Neural cell (in vitro differentiated cells): ENCODE results near the gene LOXHD1. TPM values are rescaled to one million over a fixed set of nuclear protein-coding genes. Genes with fewer than 3 reads are reported as not detected.

Experiments
- H2AFZ ChIP-seq: fragments of 200-600, 300-800 bp; sonication (generic), shearing (Covaris generic); 2 replicates; pipeline ENCODE4 v1.6.0; 2014; ENCODE audit warnings: low read depth, mild to moderate bottlenecking, antibody characterized with exemption, low read length, moderate library complexity
- H3F3A ChIP-seq: fragments of 200-600 bp; shearing (Covaris generic); 2 replicates; pipeline ENCODE4 v1.6.1; 2016; ENCODE audit warnings: mild to moderate bottlenecking, moderate library complexity, mixed read lengths, antibody characterized with exemption, low read length; ENCODE audit not compliant: insufficient read depth, poor library complexity, severe bottlenecking
- H3K27ac ChIP-seq: fragments of 200-600, 300-800 bp; sonication (generic), shearing (Covaris generic); 2 replicates; pipeline ENCODE4 v1.5.1; 2014; ENCODE audit warnings: mild to moderate bottlenecking, low read length, moderate library complexity
- H3K27me3 ChIP-seq: fragments of 300-800, 200-600 bp; sonication (generic), shearing (Covaris generic); 2 replicates; pipeline ENCODE4 v1.6.0; 2014; ENCODE audit warnings: mild to moderate bottlenecking, low read depth, low read length, moderate library complexity; ENCODE audit not compliant: insufficient read depth
- H3K36me3 ChIP-seq: fragments of 300-800, 200-600 bp; sonication (generic), shearing (Covaris generic); 2 replicates; pipeline ENCODE4 v1.5.1; 2014; ENCODE audit warnings: mild to moderate bottlenecking, antibody characterized with exemption, low read length, moderate library complexity; ENCODE audit not compliant: insufficient read depth
- H3K4me2 ChIP-seq: fragments of 300-800, 200-600 bp; sonication (generic), shearing (Covaris generic); 2 replicates; pipeline ENCODE4 v1.6.0; 2014; ENCODE audit warnings: mild to moderate bottlenecking, low read length
- H3K4me3 ChIP-seq: fragments of 300-800, 200-600 bp; sonication (generic), shearing (Covaris generic); 2 replicates; pipeline ENCODE4 v1.5.1; 2014; ENCODE audit warnings: mild to moderate bottlenecking, low read length, moderate library complexity
- H3K79me2 ChIP-seq: fragments of 200-600 bp; shearing (Covaris generic); replicated peaks from 2 replicates; pipeline ENCODE4 v1.6.0; 2014; ENCODE audit warnings: mild to moderate bottlenecking, low read length, moderate library complexity; ENCODE audit not compliant: insufficient read depth
- H3K9ac ChIP-seq: fragments of 300-800, 200-600 bp; sonication (generic), shearing (Covaris generic); 2 replicates; pipeline ENCODE4 v1.6.1; 2016; ENCODE audit warnings: mild to moderate bottlenecking, low read length, mixed read lengths
- H3K9me2 ChIP-seq: fragments of 200-600 bp; shearing (Covaris generic); 2 replicates; pipeline ENCODE4 v1.6.1; 2016; ENCODE audit warnings: mild to moderate bottlenecking, low read length, mixed read lengths; ENCODE audit not compliant: insufficient read depth
- H3K9me3 ChIP-seq: fragments of 200-600, 300-800 bp; sonication (generic), shearing (Covaris generic); 2 replicates; pipeline ENCODE4 v1.6.1; 2016; ENCODE audit warnings: mild to moderate bottlenecking, mixed run types, low read length, moderate library complexity, mixed read lengths
- H4K20me1 ChIP-seq: fragments of 200-600 bp; shearing (Covaris generic); 2 replicates; pipeline ENCODE4 v1.6.1; 2016; ENCODE audit warnings: mild to moderate bottlenecking, mixed run types; ENCODE audit not compliant: insufficient read depth
- EP300 ChIP-seq: fragments of 450-650 bp; conservative IDR thresholded peaks from 2 replicates; pipeline ENCODE4 v1.6.1; 2014; ENCODE audit warnings: antibody characterized with exemption, mild to moderate bottlenecking, moderate library complexity; ENCODE audit not compliant: poor library complexity, severe bottlenecking
- EZH2 ChIP-seq: fragments of 200-600, 300-800 bp; shearing (Covaris generic), sonication (generic); IDR thresholded peaks from 2 replicates; pipeline ENCODE4 v1.6.1; 2014; ENCODE audit warnings: antibody characterized with exemption, low read length, borderline replicate concordance, mild to moderate bottlenecking; ENCODE audit not compliant: insufficient read depth, poor library complexity, severe bottlenecking
- MXI1 ChIP-seq: fragments of 450-650 bp; conservative IDR thresholded peaks from 2 replicates; pipeline ENCODE4 v1.6.1; 2014; ENCODE audit warnings: antibody characterized with exemption, mild to moderate bottlenecking; ENCODE audit not compliant: poor library complexity, severe bottlenecking
- POLR2AphosphoS5 ChIP-seq: IDR thresholded peaks from 2 replicates; pipeline ENCODE4 v1.6.1; 2012
- RAD21 ChIP-seq: fragments of 450-650 bp; conservative IDR thresholded peaks from 2 replicates; pipeline ENCODE4 v1.6.1; 2014; ENCODE audit warnings: antibody characterized with exemption, mild to moderate bottlenecking, moderate library complexity
- SMC3 ChIP-seq: fragments of 450-650 bp; conservative IDR thresholded peaks from 2 replicates; pipeline ENCODE4 v1.6.1; 2014; ENCODE audit warnings: antibody characterized with exemption, mild to moderate bottlenecking, moderate library complexity; ENCODE audit not compliant: poor library complexity
- TAF1 ChIP-seq: IDR thresholded peaks from 2 replicates; pipeline ENCODE4 v1.6.1; 2012; ENCODE audit warnings: low read depth
- polyA plus RNA-seq: library from polyadenylated mRNA; depleted of rRNA; stranded (reverse); fragments of >200 nt; gene quantifications from 2 replicates; pipeline ENCODE4 v1.2.3, GENCODE V29; 2014
- TF ChIP-seq, protein P1 (sequence below): fragments of 450-650 bp; IDR thresholded peaks from 2 replicates; pipeline ENCODE4 v1.5.1; 2014; ENCODE audit warnings: antibody characterized with exemption, mild to moderate bottlenecking, moderate library complexity; ENCODE audit not compliant: poor library complexity, severe bottlenecking
- TF ChIP-seq, protein P2 (sequence below): IDR thresholded peaks from 2 replicates; pipeline ENCODE4 v1.6.1; 2012; ENCODE audit warnings: borderline replicate concordance

Gene LOXHD1
- polyA plus RNA-seq, 1 donor from 2014 or later, result not detected

DNA sequence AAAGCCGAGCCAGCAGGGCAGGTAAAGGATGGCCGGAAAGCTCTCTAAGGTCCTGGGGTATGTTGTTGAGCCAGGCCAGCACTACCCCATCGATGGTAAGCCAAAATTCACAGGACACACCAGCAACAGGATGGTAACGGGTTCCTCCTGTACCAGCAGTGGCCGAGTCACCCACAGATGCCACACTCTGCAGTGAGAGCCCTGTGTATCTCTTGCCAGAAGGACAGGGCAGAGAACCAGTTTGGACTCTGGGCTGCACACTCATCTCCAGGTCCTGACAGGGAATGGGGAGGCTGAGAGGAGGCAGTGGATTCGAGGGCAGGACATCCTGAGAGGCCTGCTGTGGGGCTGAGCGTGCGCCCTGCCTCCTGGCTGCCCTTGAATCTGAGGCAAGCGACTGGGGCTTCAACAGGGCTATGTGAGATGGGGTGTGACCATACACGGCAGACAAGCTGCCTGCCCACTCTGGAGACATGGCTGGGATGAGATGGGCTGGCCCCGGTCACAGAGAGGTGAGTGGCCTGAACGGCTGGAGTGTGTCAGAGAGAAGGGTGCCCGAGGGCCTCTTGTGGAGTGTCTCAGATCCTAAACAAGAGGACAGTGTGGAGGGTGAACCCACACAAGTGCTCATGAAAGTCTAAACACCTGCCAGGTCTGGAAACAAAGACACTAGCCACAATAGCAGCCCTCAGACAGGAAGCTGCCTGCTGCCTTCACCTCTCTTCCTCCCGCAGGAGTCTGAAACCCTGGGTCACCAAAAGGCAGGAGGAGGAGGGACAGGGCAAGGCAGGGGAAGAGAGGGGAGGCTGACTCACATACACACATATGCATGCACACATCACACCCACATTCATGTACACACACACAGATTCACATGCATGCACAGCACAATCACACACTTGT, 182.3 kb downstream of the LOXHD1 start:
- H3K79me2 ChIP-seq, result no peaks in the 10 kb centered on the region
- H3K9ac ChIP-seq, result no peak overlapping the region
- H3K9me3 ChIP-seq, result no peaks in the 10 kb centered on the region
- no peak overlapping the region for H3K27ac ChIP-seq
- TF ChIP-seq TAF1, result no peak
- no peak for TF ChIP-seq SMC3
- TF ChIP-seq EZH2, result no peak
- TF ChIP-seq MXI1, result no peak
- TF ChIP-seq, protein P1, sequence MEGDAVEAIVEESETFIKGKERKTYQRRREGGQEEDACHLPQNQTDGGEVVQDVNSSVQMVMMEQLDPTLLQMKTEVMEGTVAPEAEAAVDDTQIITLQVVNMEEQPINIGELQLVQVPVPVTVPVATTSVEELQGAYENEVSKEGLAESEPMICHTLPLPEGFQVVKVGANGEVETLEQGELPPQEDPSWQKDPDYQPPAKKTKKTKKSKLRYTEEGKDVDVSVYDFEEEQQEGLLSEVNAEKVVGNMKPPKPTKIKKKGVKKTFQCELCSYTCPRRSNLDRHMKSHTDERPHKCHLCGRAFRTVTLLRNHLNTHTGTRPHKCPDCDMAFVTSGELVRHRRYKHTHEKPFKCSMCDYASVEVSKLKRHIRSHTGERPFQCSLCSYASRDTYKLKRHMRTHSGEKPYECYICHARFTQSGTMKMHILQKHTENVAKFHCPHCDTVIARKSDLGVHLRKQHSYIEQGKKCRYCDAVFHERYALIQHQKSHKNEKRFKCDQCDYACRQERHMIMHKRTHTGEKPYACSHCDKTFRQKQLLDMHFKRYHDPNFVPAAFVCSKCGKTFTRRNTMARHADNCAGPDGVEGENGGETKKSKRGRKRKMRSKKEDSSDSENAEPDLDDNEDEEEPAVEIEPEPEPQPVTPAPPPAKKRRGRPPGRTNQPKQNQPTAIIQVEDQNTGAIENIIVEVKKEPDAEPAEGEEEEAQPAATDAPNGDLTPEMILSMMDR, result no peak
- TF ChIP-seq RAD21, result no peak
- TF ChIP-seq EP300, result no peak
- no peak for TF ChIP-seq POLR2AphosphoS5
- TF ChIP-seq, protein P2, sequence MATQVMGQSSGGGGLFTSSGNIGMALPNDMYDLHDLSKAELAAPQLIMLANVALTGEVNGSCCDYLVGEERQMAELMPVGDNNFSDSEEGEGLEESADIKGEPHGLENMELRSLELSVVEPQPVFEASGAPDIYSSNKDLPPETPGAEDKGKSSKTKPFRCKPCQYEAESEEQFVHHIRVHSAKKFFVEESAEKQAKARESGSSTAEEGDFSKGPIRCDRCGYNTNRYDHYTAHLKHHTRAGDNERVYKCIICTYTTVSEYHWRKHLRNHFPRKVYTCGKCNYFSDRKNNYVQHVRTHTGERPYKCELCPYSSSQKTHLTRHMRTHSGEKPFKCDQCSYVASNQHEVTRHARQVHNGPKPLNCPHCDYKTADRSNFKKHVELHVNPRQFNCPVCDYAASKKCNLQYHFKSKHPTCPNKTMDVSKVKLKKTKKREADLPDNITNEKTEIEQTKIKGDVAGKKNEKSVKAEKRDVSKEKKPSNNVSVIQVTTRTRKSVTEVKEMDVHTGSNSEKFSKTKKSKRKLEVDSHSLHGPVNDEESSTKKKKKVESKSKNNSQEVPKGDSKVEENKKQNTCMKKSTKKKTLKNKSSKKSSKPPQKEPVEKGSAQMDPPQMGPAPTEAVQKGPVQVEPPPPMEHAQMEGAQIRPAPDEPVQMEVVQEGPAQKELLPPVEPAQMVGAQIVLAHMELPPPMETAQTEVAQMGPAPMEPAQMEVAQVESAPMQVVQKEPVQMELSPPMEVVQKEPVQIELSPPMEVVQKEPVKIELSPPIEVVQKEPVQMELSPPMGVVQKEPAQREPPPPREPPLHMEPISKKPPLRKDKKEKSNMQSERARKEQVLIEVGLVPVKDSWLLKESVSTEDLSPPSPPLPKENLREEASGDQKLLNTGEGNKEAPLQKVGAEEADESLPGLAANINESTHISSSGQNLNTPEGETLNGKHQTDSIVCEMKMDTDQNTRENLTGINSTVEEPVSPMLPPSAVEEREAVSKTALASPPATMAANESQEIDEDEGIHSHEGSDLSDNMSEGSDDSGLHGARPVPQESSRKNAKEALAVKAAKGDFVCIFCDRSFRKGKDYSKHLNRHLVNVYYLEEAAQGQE, result no peak
- H3K9me2 ChIP-seq, result no peaks in the 10 kb centered on the region
- no peaks in the 10 kb centered on the region for H3F3A ChIP-seq
- no peak overlapping the region for H3K4me2 ChIP-seq
- H3K4me3 ChIP-seq, result no peak overlapping the region
- no peaks in the 10 kb centered on the region for H3K27me3 ChIP-seq
- no peaks in the 10 kb centered on the region for H4K20me1 ChIP-seq
- H3K36me3 ChIP-seq, result no peaks in the 10 kb centered on the region
- no peak overlapping the region for H2AFZ ChIP-seq

DNA sequence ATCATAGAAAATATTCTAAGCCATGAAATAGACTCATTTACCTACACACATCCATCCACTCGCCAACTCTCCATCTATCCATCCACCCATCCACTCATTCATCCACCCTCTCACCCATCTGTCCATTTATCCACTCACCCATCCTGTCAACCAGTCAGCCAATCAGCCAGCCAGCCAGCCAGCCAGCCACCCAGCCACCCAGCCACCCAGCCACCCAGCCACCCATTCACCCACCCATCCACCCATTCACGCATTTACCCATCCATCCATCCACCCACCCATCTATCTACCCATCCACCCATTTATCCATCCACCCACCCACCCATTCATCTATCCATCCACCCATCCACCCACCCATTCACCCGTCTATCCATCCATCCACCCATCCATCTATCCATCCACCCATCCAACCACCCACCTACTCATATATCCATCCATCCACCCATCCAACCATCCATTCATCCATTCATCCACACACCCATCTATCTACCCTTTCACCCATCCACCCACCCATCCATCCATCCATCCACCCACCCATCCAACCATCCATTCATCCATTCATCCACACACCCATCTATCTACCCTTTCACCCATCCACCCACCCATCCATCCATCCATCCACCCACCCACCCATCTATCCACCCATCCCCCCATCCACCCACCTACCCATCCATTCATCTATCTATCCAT, 185.1 kb downstream of the LOXHD1 start:
- no peaks in the 10 kb centered on the region for H3K9me3 ChIP-seq
- no peaks in the 10 kb centered on the region for H3K36me3 ChIP-seq
- no peak overlapping the region for H3K27ac ChIP-seq
- no peak overlapping the region for H2AFZ ChIP-seq
- H3K9ac ChIP-seq, result no peak overlapping the region
- TF ChIP-seq EZH2 (no peak), MXI1 (no peak), POLR2AphosphoS5 (no peak), TAF1 (no peak), SMC3 (no peak), EP300 (no peak), RAD21 (no peak)
- TF ChIP-seq, protein P1, result no peak
- TF ChIP-seq, protein P2, result no peak
- no peaks in the 10 kb centered on the region for H3K27me3 ChIP-seq
- H3K4me3 ChIP-seq, result no peak overlapping the region
- no peaks in the 10 kb centered on the region for H4K20me1 ChIP-seq
- no peak overlapping the region for H3K4me2 ChIP-seq
- no peaks in the 10 kb centered on the region for H3K79me2 ChIP-seq
- no peaks in the 10 kb centered on the region for H3F3A ChIP-seq
- H3K9me2 ChIP-seq, result no peaks in the 10 kb centered on the region
